HG02981 (cell line): Measurements from ENCODE around the gene ARHGEF1.
"Not testable (repeated sequence)": the region's sequence is repeated elsewhere in the genome, so short reads cannot be mapped to it uniquely, and the experiment has no call there.

Experiments used
- ATAC-seq: cut with Tn5 transposase; IDR thresholded peaks from one replicate; pipeline ENCODE4 v1.9.1; 2021; ENCODE audit warnings: mild to moderate bottlenecking, moderate library complexity; ENCODE audit not compliant: unreplicated experiment

ARHGEF1 gene

GRCh38 chr19:41904118-41904870 lies 21.3 kb downstream of the ARHGEF1 start:
- ATAC-seq, result no peak

- no peak for ATAC-seq
Measured at GRCh38 chr19:41905273-41906002, 22.5 kb downstream of the ARHGEF1 start.

GRCh38 chr19:41906271-41906670 lies 23.3 kb downstream of the ARHGEF1 start:
- no peak for ATAC-seq

- no peak for ATAC-seq
Measured at GRCh38 chr19:41906916-41907680, 24.1 kb downstream of the ARHGEF1 start.

- ATAC-seq, result no peak
Measured at GRCh38 chr19:41907994-41908615, 25.1 kb downstream of the ARHGEF1 start.

- ATAC-seq, result no peak
Measured at GRCh38 chr19:41908724-41909464, 25.9 kb downstream of the ARHGEF1 start.

GRCh38 chr19:41909706-41910105 lies 26.7 kb downstream of the ARHGEF1 start:
- no peak for ATAC-seq

GRCh38 chr19:41910240-41910991 lies 27.4 kb downstream of the ARHGEF1 start:
- ATAC-seq, result no peak

- no peak for ATAC-seq
Measured at GRCh38 chr19:41910992-41911888, 28.3 kb downstream of the ARHGEF1 start.

- ATAC-seq, result no peak
Measured at GRCh38 chr19:41911889-41912731, 29.1 kb downstream of the ARHGEF1 start.

GRCh38 chr19:41912899-41913537 lies 30.0 kb downstream of the ARHGEF1 start:
- no peak for ATAC-seq

GRCh38 chr19:41913538-41914423 lies 30.8 kb downstream of the ARHGEF1 start:
- ATAC-seq, result no peak

GRCh38 chr19:41914424-41914834 lies 31.4 kb downstream of the ARHGEF1 start:
- not testable (repeated sequence) for ATAC-seq

GRCh38 chr19:41915021-41915775 lies 32.2 kb downstream of the ARHGEF1 start:
- no peak for ATAC-seq

- ATAC-seq, result no peak
Measured at GRCh38 chr19:41915776-41916414, 32.9 kb downstream of the ARHGEF1 start.
